ENCODE results near the gene CRYBG1. TPM values are rescaled to one million over a fixed set of nuclear protein-coding genes. Genes with fewer than 3 reads are reported as not detected.

CRYBG1 gene
- total RNA-seq, 1 experiment from 2014 or later, result 10.1 TPM

- CTCF ChIA-PET, result interaction anchor here (1.0 kb wide), 1 partner anchor 33 kb away, joined by 5 read pairs; no protein-coding TSS in a partner anchor
- H3K36me3 Mint-ChIP-seq, result no peaks in the 10 kb centered on the region
Observed at GRCh38 chr6:106372838-106373501, 12.5 kb downstream of the CRYBG1 start.

GRCh38 chr6:106373502-106374239 is 13.2 kb downstream of the CRYBG1 start:
- ChIA-PET POLR2A (no interaction called here), CTCF (interaction anchor here (1.0 kb wide), 1 partner anchor 34 kb away, joined by 5 read pairs; no protein-coding TSS in a partner anchor)
- Mint-ChIP-seq H3K4me3 (no peak overlapping the region), H3K27me3 (ENCODE audit: low read depth) (no peaks in the 10 kb centered on the region), H3K36me3 (no peaks in the 10 kb centered on the region), H3K4me1 (peaks cover 9% of the 10 kb centered on the region), H3K27ac (no peak overlapping the region), H3K9me3 (no peaks in the 10 kb centered on the region)
- DNase-seq (ENCODE audit: low spot score), result no peak
- ATAC-seq, result no peak
- no peak for TF ChIP-seq ZSCAN18 (CRISPR knock-in tag; IDR thresholded peaks at IDR 0.05)
- TF ChIP-seq JUN (CRISPR knock-in tag; IDR thresholded peaks at IDR 0.05), result no peak
- TF ChIP-seq HMGXB4 (CRISPR knock-in tag; IDR thresholded peaks at IDR 0.05), result no peak
- TF ChIP-seq ZNF281 (CRISPR knock-in tag; IDR thresholded peaks at IDR 0.05), result no peak

More at GRCh38 chr6:106372838-106373501, 12.5 kb downstream of the CRYBG1 start:
- POLR2A ChIA-PET, result no interaction called here
- no peaks in the 10 kb centered on the region for H3K9me3 Mint-ChIP-seq
- ATAC-seq (no peak), DNase-seq (ENCODE audit: low spot score) (no peak)
- no peak for TF ChIP-seq ZBTB43 (CRISPR knock-in tag; IDR thresholded peaks at IDR 0.05)
- no peak for TF ChIP-seq IRF1 (CRISPR knock-in tag; IDR thresholded peaks at IDR 0.05)
- no peak for TF ChIP-seq ZNF138 (CRISPR knock-in tag; conservative IDR thresholded peaks at IDR 0.05)
- no peak for TF ChIP-seq OVOL2 (CRISPR knock-in tag; IDR thresholded peaks at IDR 0.05; ENCODE audit: borderline replicate concordance)
- no peak for TF ChIP-seq ZNF425 (CRISPR knock-in tag; conservative IDR thresholded peaks at IDR 0.05)
- TF ChIP-seq ATF6 (CRISPR knock-in tag; IDR thresholded peaks at IDR 0.05), result no peak
- no peak for TF ChIP-seq ZNF423 (CRISPR knock-in tag; IDR thresholded peaks at IDR 0.05)
- TF ChIP-seq ZNF121 (CRISPR knock-in tag; IDR thresholded peaks at IDR 0.05), result no peak
- peaks cover 9% of the 10 kb centered on the region for H3K4me1 Mint-ChIP-seq
- H3K27me3 Mint-ChIP-seq (ENCODE audit: low read depth), result no peaks in the 10 kb centered on the region
- no peak overlapping the region for H3K27ac Mint-ChIP-seq
- no peak overlapping the region for H3K4me3 Mint-ChIP-seq

Measured in WTC11 (cell line).